BJ (cell line): ENCODE data around the gene DICER1. TPM values are rescaled to one million over a fixed set of nuclear protein-coding genes. Genes with fewer than 3 reads are reported as not detected.

Source experiments
- CTCF ChIA-PET: fragments of 350-600 bp; formaldehyde crosslinking; extraction: SDS; loops from one replicate; lab custom pipeline; 2021; ENCODE audit warnings: antibody characterized with exemption, inconsistent platforms; lab: Yijun Ruan, JAX
- POLR2A ChIA-PET: fragments of 300-600 bp; sonication (Branson Sonifier 250); formaldehyde crosslinking; extraction: SDS; loops from one replicate; lab custom pipeline; 2021; ENCODE audit warnings: antibody characterized with exemption; lab: Charles Lee
- DNase-seq: peaks from one replicate; pipeline ENCODE4 v3.0.0-alpha.2; 2011; ENCODE audit warnings: low read depth
- H3K27me3 ChIP-seq: 2 replicates; pipeline ENCODE4 v1.6.0; 2011; ENCODE audit warnings: low read length; ENCODE audit not compliant: control insufficient read depth, insufficient read depth
- H3K36me3 ChIP-seq: 2 replicates; pipeline ENCODE4 v1.5.1; 2011; ENCODE audit warnings: low read length; ENCODE audit not compliant: control insufficient read depth, insufficient read depth
- H3K4me3 ChIP-seq: 2 replicates; pipeline ENCODE4 v1.5.1; 2011; ENCODE audit warnings: low read depth, mild to moderate bottlenecking, control low read depth, low read length
- CTCF ChIP-seq: IDR thresholded peaks from 2 replicates; pipeline ENCODE4 v1.5.1; 2011; ENCODE audit warnings: low read depth, mild to moderate bottlenecking, control low read depth, inconsistent platforms, low read length, moderate library complexity; ENCODE audit not compliant: insufficient read depth
- polyA plus RNA-seq: library from polyadenylated mRNA; depleted of rRNA; stranded (reverse); fragments of >200 nt; gene quantifications from 2 replicates; pipeline ENCODE4 v1.2.3, GENCODE V29; 2011

DICER1 gene
- polyA plus RNA-seq, 1 experiment: 15.7 TPM

DNA sequence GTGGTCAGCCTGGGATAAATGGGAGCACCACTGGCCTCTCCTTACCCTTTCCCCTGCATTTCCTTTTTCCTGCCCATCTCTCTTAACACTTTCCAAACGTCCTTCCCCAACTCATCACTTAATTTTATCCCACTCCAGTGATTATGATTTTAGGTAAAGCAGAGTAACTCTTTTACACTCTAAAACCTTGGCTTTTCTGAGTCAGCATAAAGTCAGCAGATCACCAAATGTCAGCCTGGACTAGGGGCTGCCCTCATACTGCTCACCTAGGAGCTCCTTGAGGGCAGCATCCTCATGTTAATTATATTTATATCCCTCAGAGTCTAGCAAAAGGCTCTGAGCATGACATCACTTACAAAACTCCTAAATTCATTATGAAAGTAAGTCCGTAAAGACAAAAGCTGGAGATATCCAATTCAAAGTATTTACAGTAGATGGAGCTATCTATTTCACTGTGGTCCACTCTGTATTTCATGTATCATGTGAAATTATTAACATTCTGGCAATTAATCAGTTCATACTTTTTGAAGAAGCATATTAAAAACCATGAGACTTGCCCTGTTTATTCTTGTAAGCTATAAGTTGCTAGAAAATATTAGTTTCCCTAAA, 17.0 kb upstream of the DICER1 start:
- no peak for TF ChIP-seq CTCF
- Histone ChIP-seq H3K27me3 (no peaks in the 10 kb centered on the region), H3K4me3 (no peak overlapping the region), H3K36me3 (no peaks in the 10 kb centered on the region)
- ChIA-PET POLR2A (no interaction called here), CTCF (interaction anchor here (0.8 to 1.6 kb wide), 2 partner anchors 9 to 22 kb away, joined by 3 read pairs; no protein-coding TSS in a partner anchor)
- no peak for DNase-seq

DNA sequence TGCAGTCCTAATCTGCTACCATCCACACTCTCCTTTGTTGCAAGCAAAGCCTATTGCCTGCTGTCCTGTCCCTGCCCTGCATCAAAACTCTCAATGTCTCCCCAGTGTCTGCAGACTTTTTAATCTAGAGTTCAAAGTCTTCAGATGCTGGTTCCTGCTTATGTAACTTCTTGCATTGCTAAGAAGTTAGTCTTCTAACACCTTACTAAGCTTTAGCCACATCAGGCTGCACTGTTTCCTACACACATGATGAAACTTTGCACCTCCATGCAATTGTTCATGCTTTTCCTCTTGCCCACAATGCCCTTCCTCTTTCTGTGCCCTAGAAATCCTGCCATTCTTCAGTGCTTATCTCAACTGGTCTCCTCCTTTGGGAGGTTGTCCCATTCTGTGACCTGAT, 16.2 kb upstream of the DICER1 start:
- ChIA-PET POLR2A (no interaction called here), CTCF (interaction anchor here (1.6 kb wide), 1 partner anchor 9 kb away, joined by 3 read pairs; no protein-coding TSS in a partner anchor)
- H3K27me3 ChIP-seq: no peaks in the 10 kb centered on the region
- DNase-seq: no peak
- no peak for TF ChIP-seq CTCF
- no peak overlapping the region for H3K4me3 ChIP-seq
- H3K36me3 ChIP-seq: no peaks in the 10 kb centered on the region

DNA sequence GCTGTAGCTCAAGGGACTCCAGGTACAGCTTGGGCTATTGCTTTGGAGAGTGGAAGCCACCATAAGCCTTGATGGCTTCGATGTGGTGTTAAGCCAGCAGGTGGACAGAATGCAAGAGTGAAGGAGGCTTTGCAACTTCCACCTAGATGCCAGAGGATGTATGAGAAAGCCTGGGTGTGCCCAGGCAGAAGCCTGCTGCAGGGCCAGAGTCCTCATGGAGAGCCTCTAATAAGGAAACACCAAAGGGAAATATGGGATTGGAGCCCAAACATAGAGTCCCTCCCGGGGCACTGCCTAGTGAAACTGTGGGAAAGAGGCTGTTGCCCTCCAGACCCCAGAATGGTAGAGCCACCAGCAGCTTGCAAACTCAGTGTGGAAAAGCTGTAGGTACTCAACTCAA, 9.8 kb upstream of the DICER1 start:
- no peak for TF ChIP-seq CTCF

GRCh38 chr14:95165517-95165916, 8.2 kb upstream of the DICER1 start:
- no peak for DNase-seq
- no peak overlapping the region for H3K4me3 ChIP-seq
- ChIA-PET POLR2A (no interaction called here), CTCF (interaction anchor here (1.0 kb wide), 1 partner anchor 9 kb away, joined by 3 read pairs; no protein-coding TSS in a partner anchor)
- H3K36me3 ChIP-seq: no peaks in the 10 kb centered on the region
- TF ChIP-seq CTCF: no peak
- H3K27me3 ChIP-seq: no peaks in the 10 kb centered on the region

More for the DNA sequence above, 9.8 kb upstream of the DICER1 start:
- no peak for DNase-seq
- POLR2A ChIA-PET: no interaction called here
- H3K27me3 ChIP-seq: no peaks in the 10 kb centered on the region
- no peak overlapping the region for H3K4me3 ChIP-seq
- H3K36me3 ChIP-seq: no peaks in the 10 kb centered on the region
- CTCF ChIA-PET: no interaction called here

GRCh38 chr14:95164506-95164905, 7.2 kb upstream of the DICER1 start:
- Histone ChIP-seq H3K4me3 (no peak overlapping the region), H3K36me3 (no peaks in the 10 kb centered on the region), H3K27me3 (no peaks in the 10 kb centered on the region)
- ChIA-PET POLR2A (no interaction called here), CTCF (interaction anchor here (1.0 kb wide), 1 partner anchor 10 kb away, joined by 3 read pairs; no protein-coding TSS in a partner anchor)
- TF ChIP-seq CTCF: no peak
- no peak for DNase-seq
